IPS DF 6.9 (cell line): ENCODE data around the gene SLC28A1.
"Not testable (repeated sequence)": the region's sequence is repeated elsewhere in the genome, so short reads cannot be mapped to it uniquely, and the experiment has no call there.

ENCODE experiments used
- DNase-seq: peaks from one replicate; pipeline ENCODE4 v3.0.0-alpha.2; 2013; ENCODE audit warnings: low read depth, low spot score
- H3K27ac ChIP-seq: one replicate; pipeline ENCODE4 v1.5.1; 2013; ENCODE audit warnings: low read length, control low read depth
- H3K27me3 ChIP-seq: 2 replicates; pipeline ENCODE4 v1.6.1; 2013; ENCODE audit warnings: mild to moderate bottlenecking, low read length; ENCODE audit not compliant: control insufficient read depth, insufficient read depth
- H3K36me3 ChIP-seq: 2 replicates; pipeline ENCODE4 v1.6.1; 2013; ENCODE audit warnings: low read length; ENCODE audit not compliant: control insufficient read depth, insufficient read depth
- H3K4me1 ChIP-seq: 2 replicates; pipeline ENCODE4 v1.6.1; 2013; ENCODE audit warnings: low read length; ENCODE audit not compliant: control insufficient read depth, insufficient read depth
- H3K4me3 ChIP-seq: 2 replicates; pipeline ENCODE4 v1.5.1; 2013; ENCODE audit warnings: mild to moderate bottlenecking, low read length
- H3K9me3 ChIP-seq: 2 replicates; pipeline ENCODE4 v1.6.1; 2013; ENCODE audit warnings: low read length, inconsistent platforms; ENCODE audit not compliant: control insufficient read depth, insufficient read depth
- WGBS: extraction: QIAGEN DNeasy Blood & Tissue Kit; methylation state at CpG from one replicate; pipeline ENCODE4 v1.1.7; 2013; ENCODE audit warnings: mixed read lengths, missing lambda C conversion rate; ENCODE audit not compliant: insufficient read length, insufficient coverage; 5-methylcytosine and 5-hydroxymethylcytosine counted together

The SLC28A1 gene

GRCh38 chr15:84981711-84982300 is 97.3 kb downstream of the SLC28A1 start, which contains the start of gene PDE8A:
Gene PDE8A, plus strand, starts transcription at chr15:84981856. Its CDS starts 307 bp downstream, at chr15:84982163.
- Histone ChIP-seq H3K36me3 (no peaks in the 10 kb centered on the region), H3K9me3 (no peaks in the 10 kb centered on the region), H3K27ac (no peak within 1 kb of the TSS), H3K4me3 (peak within 1 kb of the TSS; percentile 59; the same call in 1 of the 2 replicates), H3K4me1 (no peaks in the 10 kb centered on the region), H3K27me3 (peaks cover 15% of the 10 kb centered on the region)
- no peak for DNase-seq
- WGBS, result no CpG with 5 or more reads among the region's 95 CpGs

- DNase-seq, result no peak
- Histone ChIP-seq H3K27ac (no peak overlapping the region), H3K36me3 (no peaks in the 10 kb centered on the region), H3K27me3 (peaks cover 15% of the 10 kb centered on the region), H3K9me3 (no peaks in the 10 kb centered on the region), H3K4me1 (no peaks in the 10 kb centered on the region), H3K4me3 (peak overlapping the region; percentile 59; the same call in 1 of the 2 replicates)
- WGBS, result no CpG with 5 or more reads among the region's 46 CpGs
Measured at GRCh38 chr15:84982301-84982920, 97.9 kb downstream of the SLC28A1 start.

GRCh38 chr15:84983294-84983693 is 98.8 kb downstream of the SLC28A1 start:
- DNase-seq, result no peak
- Histone ChIP-seq H3K27ac (no peak overlapping the region), H3K27me3 (peaks cover 15% of the 10 kb centered on the region), H3K9me3 (no peaks in the 10 kb centered on the region), H3K36me3 (no peaks in the 10 kb centered on the region), H3K4me1 (no peaks in the 10 kb centered on the region), H3K4me3 (no peak overlapping the region)
- no CpG with 5 or more reads among the region's 4 CpGs for WGBS

DNA sequence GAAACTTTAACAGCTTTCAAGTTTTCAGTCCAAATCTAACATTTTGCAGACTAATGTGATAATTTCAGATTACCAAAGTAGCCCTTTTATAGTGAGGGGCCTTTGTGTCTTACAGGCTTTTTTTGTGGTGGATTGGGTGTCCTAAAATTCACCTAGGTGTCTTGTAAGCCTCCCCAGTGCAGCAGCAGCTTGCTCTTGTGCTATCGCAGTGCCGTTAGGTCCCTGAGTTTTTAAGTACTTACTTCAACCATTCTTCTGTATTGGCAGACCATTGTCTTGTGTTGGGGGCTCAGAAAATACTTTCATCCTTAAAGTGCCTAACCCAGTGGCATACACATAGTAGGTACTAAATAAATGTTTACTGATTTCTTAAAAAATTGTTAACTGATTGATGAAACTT is 99.2 kb downstream of the SLC28A1 start:
- no peak for DNase-seq
- Histone ChIP-seq H3K36me3 (no peaks in the 10 kb centered on the region), H3K9me3 (no peaks in the 10 kb centered on the region), H3K4me3 (no peak overlapping the region), H3K27ac (no peak overlapping the region), H3K27me3 (peaks cover 15% of the 10 kb centered on the region), H3K4me1 (no peaks in the 10 kb centered on the region)
- no CpG with 5 or more reads among the region's 2 CpGs for WGBS

DNA sequence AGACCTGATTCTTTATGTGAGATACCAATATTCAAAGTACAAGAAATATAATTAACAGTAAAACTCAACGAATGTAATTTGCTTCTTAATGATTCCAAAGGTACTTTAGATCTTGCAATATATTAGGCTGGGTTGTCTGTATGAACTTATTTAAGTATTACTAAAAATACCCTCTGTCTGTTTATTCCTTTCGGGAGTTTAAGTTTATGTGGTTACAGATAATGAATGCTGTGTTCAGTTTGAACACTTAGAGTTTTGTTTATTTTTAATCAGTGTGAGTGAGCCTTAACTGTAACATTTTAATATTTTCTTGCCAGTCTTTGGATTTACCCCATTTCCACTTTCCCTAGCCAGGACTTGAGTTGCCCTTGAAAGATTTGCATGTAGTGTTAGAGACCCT is 100.7 kb downstream of the SLC28A1 start:
- Histone ChIP-seq H3K27ac (no peak overlapping the region), H3K4me3 (no peak overlapping the region)

DNA sequence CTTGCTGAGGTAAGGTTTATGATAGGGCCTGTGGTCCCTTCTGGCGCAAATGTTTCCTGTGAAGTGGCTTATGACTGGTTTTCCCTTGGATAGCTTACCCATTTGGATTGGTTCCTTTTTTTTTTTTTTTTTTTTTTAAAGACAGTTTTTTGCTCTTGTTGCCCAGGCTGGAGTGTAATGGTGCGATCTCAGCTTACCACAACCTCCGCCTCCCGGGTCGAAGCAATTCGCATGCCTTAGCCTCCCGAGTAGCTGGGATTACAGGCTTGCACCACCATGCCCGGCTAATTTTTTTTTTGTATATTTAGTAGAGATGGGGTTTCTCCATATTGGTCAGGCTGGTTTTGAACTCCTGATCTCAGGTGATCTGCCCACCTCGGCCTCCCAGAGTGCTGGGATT is 102.9 kb downstream of the SLC28A1 start:
- H3K9me3 ChIP-seq, result not testable (repeated sequence)

More for the DNA sequence above, 100.7 kb downstream of the SLC28A1 start:
- no peaks in the 10 kb centered on the region for H3K9me3 ChIP-seq
- H3K36me3 ChIP-seq, result no peaks in the 10 kb centered on the region
- H3K4me1 ChIP-seq, result no peaks in the 10 kb centered on the region
- no CpG with 5 or more reads among the region's 2 CpGs for WGBS
- DNase-seq, result no peak
- H3K27me3 ChIP-seq, result peaks cover 15% of the 10 kb centered on the region

GRCh38 chr15:84987949-84988624 is 103.6 kb downstream of the SLC28A1 start:
- Histone ChIP-seq H3K4me3 (no peak overlapping the region), H3K27me3 (peaks cover 6% of the 10 kb centered on the region), H3K36me3 (no peaks in the 10 kb centered on the region), H3K4me1 (no peaks in the 10 kb centered on the region), H3K27ac (no peak overlapping the region), H3K9me3 (no peaks in the 10 kb centered on the region)
- no CpG with 5 or more reads among the region's 3 CpGs for WGBS
- DNase-seq, result no peak

More for the DNA sequence above, 102.9 kb downstream of the SLC28A1 start:
- not testable (repeated sequence) for H3K4me3 ChIP-seq, DNase-seq, H3K27ac ChIP-seq, H3K36me3 ChIP-seq, H3K4me1 ChIP-seq
- peaks cover 14% of the 10 kb centered on the region for H3K27me3 ChIP-seq
- WGBS, result no CpG with 5 or more reads among the region's 9 CpGs

GRCh38 chr15:84988909-84989644 is 104.6 kb downstream of the SLC28A1 start:
- Histone ChIP-seq H3K27me3 (no peaks in the 10 kb centered on the region), H3K36me3 (no peaks in the 10 kb centered on the region), H3K4me1 (no peaks in the 10 kb centered on the region), H3K9me3 (no peaks in the 10 kb centered on the region), H3K27ac (no peak overlapping the region), H3K4me3 (no peak overlapping the region)
- WGBS, result no CpG with 5 or more reads among the region's 2 CpGs
- DNase-seq, result no peak

GRCh38 chr15:84990507-84990906 is 106.0 kb downstream of the SLC28A1 start:
- H3K27ac ChIP-seq, result no peak overlapping the region
- no peaks in the 10 kb centered on the region for H3K27me3 ChIP-seq
- no peak for DNase-seq
- H3K4me1 ChIP-seq, result no peaks in the 10 kb centered on the region
- H3K36me3 ChIP-seq, result no peaks in the 10 kb centered on the region
- H3K4me3 ChIP-seq, result no peak overlapping the region
- H3K9me3 ChIP-seq, result no peaks in the 10 kb centered on the region
- WGBS, result no CpG with 5 or more reads among the region's 1 CpG

DNA sequence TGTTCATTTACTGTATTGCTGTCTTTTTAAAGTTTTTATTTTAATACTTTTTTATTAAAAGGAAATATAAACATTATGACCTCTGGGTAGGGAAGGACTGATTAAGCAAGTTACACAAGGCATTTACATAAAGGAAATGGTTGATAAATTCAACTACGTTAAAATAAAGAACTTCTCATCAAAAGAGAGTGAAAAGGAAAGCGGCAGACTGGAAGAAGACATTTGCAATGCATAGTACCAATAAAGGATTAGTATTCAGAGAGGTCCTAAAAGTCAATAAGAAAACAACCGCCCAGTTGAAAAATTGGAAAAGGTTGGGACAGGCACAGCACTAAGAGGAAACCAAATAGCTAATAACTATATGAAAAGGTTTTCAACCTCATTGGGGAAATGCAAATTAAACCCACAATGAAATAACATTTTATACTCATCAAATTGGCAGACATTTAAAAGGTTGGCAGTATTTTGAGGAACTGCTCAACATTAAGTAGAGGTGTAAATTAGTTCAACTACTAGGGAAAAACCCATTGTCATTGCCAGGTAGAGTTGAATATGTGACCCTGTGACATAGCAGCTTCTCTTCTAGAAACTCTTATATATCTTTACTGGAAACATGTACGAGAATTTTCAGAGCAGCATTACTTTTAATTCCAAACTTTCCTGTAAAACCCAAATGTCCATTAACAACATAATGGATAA is 106.7 kb downstream of the SLC28A1 start:
- no peaks in the 10 kb centered on the region for H3K27me3 ChIP-seq
- no peak for DNase-seq
- no peak overlapping the region for H3K27ac ChIP-seq
- H3K4me1 ChIP-seq, result no peaks in the 10 kb centered on the region
- H3K9me3 ChIP-seq, result no peaks in the 10 kb centered on the region
- H3K36me3 ChIP-seq, result no peaks in the 10 kb centered on the region
- H3K4me3 ChIP-seq, result no peak overlapping the region
- WGBS, result no CpG with 5 or more reads among the region's 4 CpGs
